Renal pelvis (tissue), 4 donors: ENCODE data around the gene CMPK1. TPM values are rescaled to one million over a fixed set of nuclear protein-coding genes. Genes with fewer than 3 reads are reported as not detected.

ENCODE experiments used
- DNase-seq: peaks from one replicate; pipeline ENCODE4 v3.0.0-alpha.2; 2013
- polyA plus RNA-seq, 3 donors: library from polyadenylated mRNA; unstranded; fragments of 120-200 nt; gene quantifications; one replicate each; pipeline ENCODE4 v1.2.1, GENCODE V29; 2013; ENCODE audit not compliant: insufficient read length in 3 of 3

CMPK1 gene
- polyA plus RNA-seq, 3 donors = 61.5 to 65.6 (median 62.9) TPM

DNA sequence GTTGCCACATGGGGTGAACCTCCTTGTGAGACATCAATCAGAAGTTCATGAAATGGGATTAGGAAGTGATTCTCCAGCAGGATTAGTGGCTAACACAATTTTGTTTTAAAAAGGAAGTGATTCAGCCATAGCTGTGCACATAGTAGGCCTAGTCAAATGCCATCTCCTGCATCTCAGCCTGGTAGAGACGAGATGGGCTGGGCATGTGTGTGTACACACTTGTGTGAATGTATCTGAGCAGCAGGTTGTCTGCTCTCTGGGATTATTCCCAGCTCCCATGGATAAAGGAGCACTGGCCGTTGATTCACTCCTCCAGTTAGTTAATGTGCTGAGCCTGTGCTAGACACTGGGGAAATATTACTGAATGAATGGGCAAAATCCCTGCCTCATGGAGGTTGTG lies 84.5 kb downstream of the CMPK1 start:
- no peak for DNase-seq

DNA sequence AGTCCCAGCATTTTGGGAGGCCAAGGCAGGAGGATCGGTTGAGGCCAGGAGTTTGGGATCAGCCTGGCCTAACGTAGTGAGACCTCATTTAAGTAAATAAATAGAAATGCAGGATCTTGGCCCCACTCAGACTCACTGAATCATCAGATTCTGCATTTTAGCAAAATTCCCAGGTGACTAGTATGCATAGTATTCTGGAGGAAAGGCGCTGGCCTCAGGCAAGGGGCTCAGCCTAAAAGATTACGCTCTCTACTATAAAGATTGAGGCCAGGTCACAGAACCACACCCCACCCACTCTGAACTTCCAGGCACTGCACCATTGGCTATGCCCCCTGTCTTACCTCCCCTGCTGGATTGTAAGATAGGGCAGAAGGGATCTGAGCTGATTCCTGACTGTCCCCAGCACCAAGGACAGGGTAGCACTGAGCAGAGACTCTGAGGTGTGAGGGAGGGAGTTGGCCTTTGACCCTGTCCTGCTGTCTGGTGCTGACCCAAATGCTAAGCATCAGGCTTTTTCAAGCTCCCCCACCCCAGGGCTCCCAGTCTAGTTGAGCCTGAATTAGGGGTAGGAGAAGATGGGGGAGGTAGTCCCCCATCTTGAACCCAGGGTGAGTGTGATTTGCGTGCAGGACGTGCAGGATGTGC lies 85.2 kb downstream of the CMPK1 start:
- DNase-seq = no peak

DNA sequence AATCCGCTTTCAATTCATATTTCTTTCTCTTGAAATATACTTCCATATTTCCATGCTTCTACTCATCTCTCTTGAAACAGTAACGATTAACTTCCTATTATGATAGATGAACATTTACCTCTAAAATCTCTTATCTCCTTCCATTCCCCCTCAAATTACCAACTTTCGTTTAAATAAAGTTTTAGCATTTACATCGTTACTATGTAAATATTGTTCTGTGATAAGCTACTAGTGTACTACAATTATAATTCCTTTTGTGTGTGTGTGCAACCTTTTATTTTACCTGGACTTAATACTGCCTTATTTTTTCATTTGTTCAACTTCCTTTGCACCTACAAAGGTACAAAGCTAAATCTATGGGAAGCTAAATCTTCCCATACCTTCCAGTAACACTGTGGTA lies 87.0 kb downstream of the CMPK1 start:
- no peak for DNase-seq

DNA sequence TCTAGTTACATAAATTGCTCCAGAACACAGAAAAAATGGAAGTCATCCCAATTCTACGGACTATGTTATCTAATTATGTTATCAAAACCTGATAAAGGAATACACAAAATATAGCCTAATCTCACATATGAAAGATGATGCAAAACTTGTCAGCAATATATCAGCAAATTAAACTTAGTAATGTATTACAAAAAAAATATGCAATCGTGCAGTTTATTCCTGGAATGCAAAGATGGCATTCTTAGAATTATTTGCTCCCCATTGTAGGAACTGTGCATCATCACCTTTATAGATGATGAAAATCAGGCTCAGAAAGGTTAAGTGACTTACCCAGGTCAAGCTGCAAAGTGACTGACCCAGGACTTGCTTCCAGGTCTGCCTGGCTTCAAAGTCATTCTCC lies 90.3 kb downstream of the CMPK1 start:
- no peak for DNase-seq

DNA sequence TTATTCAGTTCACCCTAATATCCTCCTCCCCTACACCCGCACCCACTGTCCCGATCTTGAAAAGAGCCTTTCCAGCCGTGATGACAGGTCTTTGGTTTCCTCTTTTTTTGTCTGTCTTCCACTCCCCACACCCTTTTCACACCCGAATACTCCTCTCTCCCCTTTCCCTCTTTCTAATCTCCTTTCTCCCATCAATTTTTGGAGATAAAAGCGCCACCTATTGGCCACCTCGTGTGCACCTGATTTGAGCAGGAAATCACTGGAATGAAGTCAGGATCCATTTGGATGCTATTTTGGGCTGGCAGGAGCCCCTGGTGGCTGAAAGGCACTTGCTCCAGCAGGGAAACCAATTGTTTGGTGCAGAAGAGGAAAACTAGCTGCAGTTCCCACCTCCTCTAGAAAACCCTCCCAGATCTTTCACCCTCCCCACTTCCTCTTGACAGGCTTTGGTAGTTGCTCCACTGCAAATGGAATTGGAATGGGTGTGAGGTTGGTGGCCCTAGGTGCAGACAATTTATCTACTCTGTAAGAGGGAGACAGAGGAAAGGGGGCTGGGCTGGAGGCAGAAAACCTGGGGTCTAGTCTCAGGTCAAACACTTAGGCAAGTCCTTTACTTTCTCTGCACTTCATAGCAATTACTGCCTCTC lies 90.9 kb downstream of the CMPK1 start:
- no peak for DNase-seq

Other genes starting within 250 kb of the CMPK1 start
- 1 to 10 TPM; 6.0 to 8.2 (median 6.3) TPM for gene CYP4A22, start 196.3 kb upstream of the CMPK1 start, polyA plus RNA-seq
- 10 to 100 TPM; 43.4 to 53.1 (median 52.3) TPM for gene PDZK1IP1, start 143.8 kb upstream of the CMPK1 start, polyA plus RNA-seq
- gene TAL1, start 101.6 kb upstream of the CMPK1 start, polyA plus RNA-seq = 1 to 10 TPM; 4.5 to 6.1 (median 5.1) TPM
- 10 to 100 TPM in 1 of 3 donors, 1 to 10 TPM in 2; 7.7 to 11.4 (median 9.6) TPM for gene STIL, start 19.6 kb upstream of the CMPK1 start, polyA plus RNA-seq
- under 1 TPM; 0.28 to 0.43 (median 0.30) TPM for gene FOXE3, start 82.5 kb downstream of the CMPK1 start, polyA plus RNA-seq
- gene FOXD2, start 104.3 kb downstream of the CMPK1 start, polyA plus RNA-seq = 1 to 10 TPM; 6.6 to 9.2 (median 8.0) TPM